ENCODE results near the gene TERT.

TERT gene

DNA sequence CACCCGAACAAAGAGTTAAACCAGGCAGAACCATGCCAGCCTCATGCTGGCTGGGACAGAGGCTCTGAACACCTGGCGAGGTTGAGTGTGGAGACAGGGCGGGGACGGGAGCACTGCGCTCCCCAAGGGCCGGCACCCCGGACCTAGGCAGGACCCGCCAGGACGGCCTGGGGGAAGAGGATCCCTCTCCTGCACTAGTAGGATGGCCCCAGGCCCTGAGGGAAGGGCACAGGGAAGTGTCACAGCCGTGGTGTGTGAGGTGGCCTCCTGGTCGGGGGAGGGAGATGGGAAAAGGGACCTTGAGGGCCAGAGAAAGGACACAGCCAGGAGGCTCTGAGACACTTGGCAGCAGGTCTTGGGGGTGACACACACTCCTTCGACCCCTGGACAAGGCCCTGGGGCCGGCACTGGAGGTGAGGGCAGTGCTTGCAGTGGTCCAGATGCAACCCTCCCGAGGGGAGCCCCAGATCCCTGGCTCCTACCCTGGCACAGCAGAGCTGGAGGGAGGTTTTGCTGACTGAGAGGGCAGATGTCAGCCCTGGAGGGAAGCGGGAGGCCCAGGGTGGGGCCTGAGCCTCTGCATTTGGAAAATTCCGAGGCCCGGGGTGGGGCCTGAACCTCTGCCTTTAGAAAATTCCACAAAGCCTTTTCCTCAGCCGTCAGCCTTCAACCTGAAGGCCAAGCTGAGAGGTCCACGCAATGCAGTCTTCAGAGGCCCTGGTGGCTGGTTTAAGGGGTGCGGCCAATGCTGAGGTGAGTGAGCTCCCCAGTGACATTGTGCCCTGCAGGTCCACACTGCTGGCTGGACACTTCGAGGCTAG is 24.8 kb upstream of the TERT start:
- no peaks in the 10 kb centered on the region for H3K9me3 ChIP-seq
- H3K36me3 ChIP-seq = peaks cover 72 to 73% (median 73%) of the 10 kb centered on the region in 3 donors
- DNase-seq = peak in 1 of 2 donors; percentile 9
- no peaks in the 10 kb centered on the region for H3K27me3 ChIP-seq
- peaks cover 0 to 7% (median 2%) of the 10 kb centered on the region in 4 donors for H3K4me1 ChIP-seq
- intact Hi-C loops (cut with DNase I; ENCODE audit: low total_unique reads) = no loop called here
- H3K27ac ChIP-seq = no peak overlapping the region
- H3K4me3 ChIP-seq = no peak overlapping the region
- TF ChIP-seq, protein P1, sequence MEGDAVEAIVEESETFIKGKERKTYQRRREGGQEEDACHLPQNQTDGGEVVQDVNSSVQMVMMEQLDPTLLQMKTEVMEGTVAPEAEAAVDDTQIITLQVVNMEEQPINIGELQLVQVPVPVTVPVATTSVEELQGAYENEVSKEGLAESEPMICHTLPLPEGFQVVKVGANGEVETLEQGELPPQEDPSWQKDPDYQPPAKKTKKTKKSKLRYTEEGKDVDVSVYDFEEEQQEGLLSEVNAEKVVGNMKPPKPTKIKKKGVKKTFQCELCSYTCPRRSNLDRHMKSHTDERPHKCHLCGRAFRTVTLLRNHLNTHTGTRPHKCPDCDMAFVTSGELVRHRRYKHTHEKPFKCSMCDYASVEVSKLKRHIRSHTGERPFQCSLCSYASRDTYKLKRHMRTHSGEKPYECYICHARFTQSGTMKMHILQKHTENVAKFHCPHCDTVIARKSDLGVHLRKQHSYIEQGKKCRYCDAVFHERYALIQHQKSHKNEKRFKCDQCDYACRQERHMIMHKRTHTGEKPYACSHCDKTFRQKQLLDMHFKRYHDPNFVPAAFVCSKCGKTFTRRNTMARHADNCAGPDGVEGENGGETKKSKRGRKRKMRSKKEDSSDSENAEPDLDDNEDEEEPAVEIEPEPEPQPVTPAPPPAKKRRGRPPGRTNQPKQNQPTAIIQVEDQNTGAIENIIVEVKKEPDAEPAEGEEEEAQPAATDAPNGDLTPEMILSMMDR (IDR thresholded peaks at IDR 0.05) = no peak

DNA sequence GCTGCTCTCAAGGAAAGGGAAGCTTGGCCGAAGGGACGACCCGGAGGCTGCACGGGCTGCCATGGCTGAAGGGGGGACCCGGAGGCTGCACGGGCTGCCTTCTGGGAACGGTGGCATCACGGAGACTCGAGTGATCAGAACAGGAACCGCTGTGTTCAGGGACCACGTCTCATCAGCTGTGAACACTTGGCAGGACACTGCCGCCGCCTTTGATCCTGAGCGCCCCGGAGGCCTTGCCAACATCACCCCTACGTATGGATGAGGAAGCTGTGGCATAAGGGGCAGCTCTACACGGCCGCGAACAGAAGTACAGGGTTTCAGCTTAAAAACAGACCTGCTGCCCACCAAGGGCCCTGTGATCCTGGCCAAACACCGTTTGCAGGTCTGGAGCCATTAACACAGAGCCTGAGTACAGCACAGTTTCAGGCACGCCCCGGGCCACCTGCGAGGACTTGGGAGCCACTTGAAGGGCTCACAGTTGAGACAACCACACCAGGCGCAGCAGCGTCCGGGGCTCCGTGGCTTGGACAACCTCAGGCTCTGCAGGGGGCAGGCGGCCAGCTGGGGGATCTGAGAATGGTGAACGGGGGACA is 23.9 kb upstream of the TERT start:
- Histone ChIP-seq H3K27ac (no peak overlapping the region), H3K4me1 (peaks cover 0 to 7% (median 2%) of the 10 kb centered on the region in 4 donors), H3K27me3 (no peaks in the 10 kb centered on the region), H3K9me3 (no peaks in the 10 kb centered on the region), H3K4me3 (no peak overlapping the region), H3K36me3 (peaks cover 63 to 64% (median 64%) of the 10 kb centered on the region in 3 donors)
- TF ChIP-seq, protein P1 (IDR thresholded peaks at IDR 0.05) = no peak
- peak; percentile 18 to 58 for DNase-seq
- intact Hi-C loops (cut with DNase I; ENCODE audit: low total_unique reads) = no loop called here

DNA sequence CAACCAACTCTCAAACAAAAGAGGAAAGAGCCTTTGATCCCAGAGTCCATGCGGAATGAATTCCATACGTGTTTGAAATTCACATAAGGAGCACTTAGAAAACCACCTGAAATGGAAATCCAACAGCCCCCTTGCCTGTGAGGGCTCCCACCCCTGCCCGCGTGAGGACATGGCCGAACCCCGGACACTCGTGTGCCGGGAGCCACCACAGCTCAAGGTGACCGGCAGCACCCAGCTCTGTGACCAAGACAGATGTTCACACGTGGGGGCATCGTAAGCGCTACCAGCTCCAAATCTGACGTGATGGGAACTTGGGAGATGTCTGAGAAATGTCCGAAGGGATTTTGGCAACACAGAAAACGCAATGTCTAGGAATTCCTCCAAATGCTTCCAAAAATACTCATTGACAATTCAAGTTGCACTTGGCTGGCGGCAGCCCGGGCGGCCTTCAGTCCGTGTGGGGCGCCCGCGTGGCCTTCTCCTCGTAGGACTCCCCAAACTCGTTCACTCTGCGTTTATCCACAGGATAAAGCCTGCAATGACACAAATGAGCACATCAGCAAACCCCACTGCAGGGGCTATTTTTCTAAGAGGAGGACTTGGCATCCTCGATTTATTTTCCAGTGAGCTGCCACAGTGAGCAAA is 23.2 kb upstream of the TERT start:
- Histone ChIP-seq H3K4me1 (peaks cover 0 to 7% (median 2%) of the 10 kb centered on the region in 4 donors), H3K36me3 (peaks cover 56 to 58% (median 57%) of the 10 kb centered on the region in 3 donors), H3K4me3 (no peak overlapping the region), H3K27me3 (no peaks in the 10 kb centered on the region), H3K27ac (no peak overlapping the region), H3K9me3 (no peaks in the 10 kb centered on the region)
- intact Hi-C loops (cut with DNase I; ENCODE audit: low total_unique reads) = no loop called here
- DNase-seq = peak in 1 of 2 donors; percentile 8
- TF ChIP-seq, protein P1 (IDR thresholded peaks at IDR 0.05) = no peak

DNA sequence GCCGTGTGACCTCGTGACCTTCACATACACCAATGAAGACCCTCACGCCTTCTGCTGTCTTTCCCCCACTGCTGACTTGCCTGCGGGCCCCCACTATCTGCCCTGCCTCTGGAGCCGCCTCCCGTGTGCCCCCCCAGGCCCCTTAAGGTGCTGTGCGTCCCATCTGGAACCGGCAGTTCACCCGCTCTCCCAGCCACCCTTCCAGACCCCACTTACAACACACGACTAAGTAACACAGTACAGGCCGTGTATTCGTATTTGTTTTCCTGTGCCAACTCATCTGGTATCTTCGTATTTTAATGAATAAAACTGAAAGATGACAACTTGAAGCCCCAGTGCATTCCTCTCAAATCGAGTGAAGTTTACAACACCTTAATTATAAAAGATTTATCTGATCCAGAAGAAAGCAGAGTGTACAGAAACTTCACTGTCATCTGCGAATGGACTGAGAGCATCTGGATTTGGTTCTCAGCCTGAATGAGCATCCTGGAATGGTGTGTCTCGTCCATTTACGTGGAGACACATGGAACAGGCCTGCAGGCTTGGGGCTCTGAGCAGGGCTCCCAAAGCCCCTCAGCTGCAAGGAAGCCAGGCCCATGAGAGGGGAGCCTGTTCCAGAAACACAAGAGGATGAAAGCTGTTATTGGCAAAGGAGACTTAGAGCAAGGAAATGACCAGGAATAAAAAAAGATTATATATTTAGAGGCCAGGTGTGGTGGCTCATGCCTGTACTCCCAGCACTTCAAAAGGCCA is 21.9 kb upstream of the TERT start:
- Histone ChIP-seq H3K27ac (no peak overlapping the region), H3K27me3 (peaks cover 0 to 5% of the 10 kb centered on the region in 2 donors), H3K4me1 (peaks cover 0 to 7% (median 2%) of the 10 kb centered on the region in 4 donors), H3K36me3 (peaks cover 43 to 47% (median 44%) of the 10 kb centered on the region in 3 donors), H3K4me3 (no peak overlapping the region), H3K9me3 (no peaks in the 10 kb centered on the region)
- TF ChIP-seq, protein P1 (IDR thresholded peaks at IDR 0.05) = no peak
- DNase-seq = peak in 1 of 2 donors; percentile 7
- intact Hi-C loops (cut with DNase I; ENCODE audit: low total_unique reads) = no loop called here
